ENCODE results near the gene FAM83D. TPM values are rescaled to one million over a fixed set of nuclear protein-coding genes. Genes with fewer than 3 reads are reported as not detected.

The FAM83D gene
- total RNA-seq, 3 donors from 2014 or later: 0.33 to 0.64 (median 0.59) TPM

GRCh38 chr20:38881806-38882440 is 44.3 kb upstream of the FAM83D start:
- TF ChIP-seq POLR2A (IDR thresholded peaks at IDR 0.05): no peak
- no peak for TF ChIP-seq POLR2AphosphoS5 (IDR thresholded peaks at IDR 0.05)
- TF ChIP-seq, protein P1, sequence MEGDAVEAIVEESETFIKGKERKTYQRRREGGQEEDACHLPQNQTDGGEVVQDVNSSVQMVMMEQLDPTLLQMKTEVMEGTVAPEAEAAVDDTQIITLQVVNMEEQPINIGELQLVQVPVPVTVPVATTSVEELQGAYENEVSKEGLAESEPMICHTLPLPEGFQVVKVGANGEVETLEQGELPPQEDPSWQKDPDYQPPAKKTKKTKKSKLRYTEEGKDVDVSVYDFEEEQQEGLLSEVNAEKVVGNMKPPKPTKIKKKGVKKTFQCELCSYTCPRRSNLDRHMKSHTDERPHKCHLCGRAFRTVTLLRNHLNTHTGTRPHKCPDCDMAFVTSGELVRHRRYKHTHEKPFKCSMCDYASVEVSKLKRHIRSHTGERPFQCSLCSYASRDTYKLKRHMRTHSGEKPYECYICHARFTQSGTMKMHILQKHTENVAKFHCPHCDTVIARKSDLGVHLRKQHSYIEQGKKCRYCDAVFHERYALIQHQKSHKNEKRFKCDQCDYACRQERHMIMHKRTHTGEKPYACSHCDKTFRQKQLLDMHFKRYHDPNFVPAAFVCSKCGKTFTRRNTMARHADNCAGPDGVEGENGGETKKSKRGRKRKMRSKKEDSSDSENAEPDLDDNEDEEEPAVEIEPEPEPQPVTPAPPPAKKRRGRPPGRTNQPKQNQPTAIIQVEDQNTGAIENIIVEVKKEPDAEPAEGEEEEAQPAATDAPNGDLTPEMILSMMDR (IDR thresholded peaks at IDR 0.05): no peak
- H3K9me3 ChIP-seq: no peaks in the 10 kb centered on the region
- DNase-seq (ENCODE audit: low spot score in 2 of 2): no peak
- no peak overlapping the region for H3K4me3 ChIP-seq
- peaks cover 0 to 7% of the 10 kb centered on the region in 2 donors for H3K27me3 ChIP-seq
- no peaks in the 10 kb centered on the region for H3K4me1 ChIP-seq
- intact Hi-C loops (cut with DNase I; ENCODE audit: low total_unique reads): no loop called here
- no peaks in the 10 kb centered on the region for H3K36me3 ChIP-seq
- no peak overlapping the region for H3K27ac ChIP-seq

DNA sequence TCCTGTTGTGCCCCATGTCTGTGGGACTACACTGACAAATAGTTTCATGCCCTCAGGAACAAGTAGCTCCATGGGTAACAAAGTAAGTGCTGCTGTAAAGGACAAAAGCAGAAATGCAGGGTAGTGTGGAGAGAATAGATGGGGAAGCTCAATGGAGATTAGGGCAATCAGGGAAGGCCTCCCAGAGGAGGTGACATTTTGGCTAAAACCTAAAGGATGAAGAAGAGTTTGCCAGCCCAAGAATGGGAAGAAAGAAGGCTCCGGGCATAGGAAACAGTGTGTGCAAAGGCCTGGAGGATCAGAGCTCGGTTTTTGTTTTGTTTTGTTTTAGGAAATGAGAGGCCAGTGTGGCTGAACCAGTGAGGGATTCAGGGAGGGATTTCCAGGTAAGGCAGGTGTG is 43.6 kb upstream of the FAM83D start:
- H3K9me3 ChIP-seq: no peaks in the 10 kb centered on the region

GRCh38 chr20:38883081-38883980 is 42.9 kb upstream of the FAM83D start:
- TF ChIP-seq, protein P1 (IDR thresholded peaks at IDR 0.05): no peak
- H3K4me3 ChIP-seq: no peak overlapping the region
- no peaks in the 10 kb centered on the region for H3K9me3 ChIP-seq
- peaks cover 0 to 7% of the 10 kb centered on the region in 2 donors for H3K27me3 ChIP-seq
- intact Hi-C loops (cut with DNase I; ENCODE audit: low total_unique reads): no loop called here
- H3K36me3 ChIP-seq: no peaks in the 10 kb centered on the region
- no peaks in the 10 kb centered on the region for H3K4me1 ChIP-seq
- DNase-seq (ENCODE audit: low spot score in 2 of 2): no peak
- no peak overlapping the region for H3K27ac ChIP-seq

More for the DNA sequence above, 43.6 kb upstream of the FAM83D start:
- Histone ChIP-seq H3K27me3 (peaks cover 0 to 7% of the 10 kb centered on the region in 2 donors), H3K4me1 (no peaks in the 10 kb centered on the region), H3K36me3 (no peaks in the 10 kb centered on the region), H3K4me3 (no peak overlapping the region), H3K27ac (no peak overlapping the region)
- no peak for DNase-seq (ENCODE audit: low spot score in 2 of 2)
- intact Hi-C loops (cut with DNase I; ENCODE audit: low total_unique reads): no loop called here
- TF ChIP-seq POLR2AphosphoS5 (IDR thresholded peaks at IDR 0.05) (no peak), POLR2A (IDR thresholded peaks at IDR 0.05) (no peak)
- TF ChIP-seq, protein P1 (IDR thresholded peaks at IDR 0.05): no peak

GRCh38 chr20:38883981-38884733 is 42.1 kb upstream of the FAM83D start:
- Histone ChIP-seq H3K27me3 (peaks cover 0 to 7% of the 10 kb centered on the region in 2 donors), H3K36me3 (no peaks in the 10 kb centered on the region), H3K27ac (no peak overlapping the region), H3K4me1 (no peaks in the 10 kb centered on the region), H3K4me3 (no peak overlapping the region), H3K9me3 (no peaks in the 10 kb centered on the region)
- intact Hi-C loops (cut with DNase I; ENCODE audit: low total_unique reads): no loop called here
- DNase-seq (ENCODE audit: low spot score in 2 of 2): no peak
- TF ChIP-seq POLR2A (IDR thresholded peaks at IDR 0.05) (no peak), POLR2AphosphoS5 (IDR thresholded peaks at IDR 0.05) (no peak)
- TF ChIP-seq, protein P1 (IDR thresholded peaks at IDR 0.05): no peak

Measured in breast epithelium (tissue), 4 donors.